ENCODE results near the gene ATXN7L3B.
"Not testable (repeated sequence)": the region's sequence is repeated elsewhere in the genome, so short reads cannot be mapped to it uniquely, and the experiment has no call there.

ATXN7L3B gene

GRCh38 chr12:74537707-74538385, at the start of gene ATXN7L3B:
Gene ATXN7L3B (plus strand): TSS chr12:74537835. CDS start chr12:74538113, 278 bp downstream.
- DNase-seq, result peak; percentile 96

- DNase-seq, result no peak
These were observed 49.5 kb upstream of the ATXN7L3B start for GRCh38 chr12:74488134-74488533.

- DNase-seq, result no peak
These were observed 48.1 kb upstream of the ATXN7L3B start for GRCh38 chr12:74489543-74489942.

- no peak for DNase-seq
These were observed 47.1 kb upstream of the ATXN7L3B start for GRCh38 chr12:74490390-74491064.

- DNase-seq, result no peak
These were observed 46.3 kb upstream of the ATXN7L3B start for GRCh38 chr12:74491374-74491773.

- no peak for DNase-seq
These were observed 38.4 kb upstream of the ATXN7L3B start for GRCh38 chr12:74499192-74499591.

GRCh38 chr12:74508873-74509657, 28.6 kb upstream of the ATXN7L3B start:
- not testable (repeated sequence) for DNase-seq

GRCh38 chr12:74509886-74510285, 27.7 kb upstream of the ATXN7L3B start:
- no peak for DNase-seq

- no peak for DNase-seq
These were observed 23.4 kb upstream of the ATXN7L3B start for GRCh38 chr12:74514098-74514872.

GRCh38 chr12:74515849-74516248, 21.8 kb upstream of the ATXN7L3B start:
- no peak for DNase-seq

- DNase-seq, result no peak
These were observed 11.1 kb upstream of the ATXN7L3B start for GRCh38 chr12:74526535-74526934.

- DNase-seq, result no peak
These were observed 10.1 kb upstream of the ATXN7L3B start for GRCh38 chr12:74527491-74527890.

- no peak for DNase-seq
These were observed 7.0 kb upstream of the ATXN7L3B start for GRCh38 chr12:74530676-74531075.

- DNase-seq, result peak; percentile 42
These were observed 2.1 kb upstream of the ATXN7L3B start for GRCh38 chr12:74535536-74535935.

- DNase-seq, result peak; percentile 66
These were observed 419 bp upstream of the ATXN7L3B start for GRCh38 chr12:74537126-74537706.

- DNase-seq, result peak; percentile 6
These were observed 1.0 kb downstream of the ATXN7L3B start for GRCh38 chr12:74538491-74539258.

- DNase-seq, result no peak
These were observed 1.6 kb downstream of the ATXN7L3B start for GRCh38 chr12:74539261-74539660.

- no peak for DNase-seq
These were observed 2.3 kb downstream of the ATXN7L3B start for GRCh38 chr12:74539765-74540526.

- no peak for DNase-seq
These were observed 3.4 kb downstream of the ATXN7L3B start for GRCh38 chr12:74541074-74541473.

- DNase-seq, result no peak
These were observed 9.6 kb downstream of the ATXN7L3B start for GRCh38 chr12:74547249-74547648.

GRCh38 chr12:74551291-74551690, 13.7 kb downstream of the ATXN7L3B start:
- DNase-seq, result no peak

Data from inflammatory macrophage treated with lipopolysaccharide for 4 hours (primary cell).